ENCODE data around the gene DPYSL4. TPM values are rescaled to one million over a fixed set of nuclear protein-coding genes. Genes with fewer than 3 reads are reported as not detected.

The DPYSL4 gene
- total and polyA plus RNA-seq, 2 of the 4 experiments (the other 2 are of a cell fraction): 8.1 to 30.5 TPM

- Histone ChIP-seq H2AFZ (replicated peaks; ENCODE audit: low read length, poor library complexity) (no peak overlapping the region), H2BK120ac (ENCODE audit: low read depth, low read length) (no peak overlapping the region), H3K4ac (ENCODE audit: low read depth, low read length) (no peak overlapping the region), H3K36me3 (ENCODE audit: control insufficient read depth, insufficient read depth, low read length) (no peaks in the 10 kb centered on the region), H2BK5ac (ENCODE audit: low read depth, low read length, poor library complexity, severe bottlenecking) (no peak overlapping the region), H2AK5ac (ENCODE audit: low read depth, low read length) (no peak overlapping the region), H3K9me1 (ENCODE audit: insufficient read depth, low read length) (no peaks in the 10 kb centered on the region), H3K18ac (ENCODE audit: low read depth, low read length) (no peak overlapping the region), H3K56ac (ENCODE audit: extremely low read depth, insufficient read depth, low read length) (no peak overlapping the region), H3K9ac (ENCODE audit: low read depth, low read length) (no peak overlapping the region), H3K9me3 (ENCODE audit: control insufficient read depth, insufficient read depth, low read length) (no peaks in the 10 kb centered on the region), H3K23ac (ENCODE audit: low read depth, low read length) (no peak overlapping the region), H4K91ac (ENCODE audit: insufficient read depth, low read depth, low read length) (no peak overlapping the region), H2BK15ac (ENCODE audit: low read depth, low read length) (no peak overlapping the region), H3K4me3 (ENCODE audit: insufficient read depth, low read depth, low read length) (no peak overlapping the region), H2AK9ac (replicated peaks; ENCODE audit: low read depth, low read length, poor library complexity) (no peak overlapping the region), H3K27me3 (ENCODE audit: control insufficient read depth, insufficient read depth, low read length) (peaks cover 6% of the 10 kb centered on the region; the same call in 1 of the 2 replicates), H4K20me1 (ENCODE audit: insufficient read depth, low read length) (no peaks in the 10 kb centered on the region; the same call in 1 of the 2 replicates), H3K4me2 (ENCODE audit: low read depth, low read length) (no peak overlapping the region), H4K8ac (ENCODE audit: low read depth in 2 of 2, low read length in 2 of 2) (no peak overlapping the region), H3K79me1 (ENCODE audit: low read depth in 1 of 2, low read length in 2 of 2) (no peaks in the 10 kb centered on the region), H3K14ac (replicated peaks; ENCODE audit: low read depth, low read length) (no peak overlapping the region), H2BK20ac (ENCODE audit: low read depth, low read length) (no peak overlapping the region), H4K5ac (ENCODE audit: low read depth, low read length) (no peak overlapping the region), H3K27ac (ENCODE audit: insufficient read depth, low read length) (no peak overlapping the region), H3K4me1 (ENCODE audit: control insufficient read depth, insufficient read depth, low read length) (no peaks in the 10 kb centered on the region)
- in situ Hi-C loops (cut with MboI; ENCODE audit: low sequenced_read_pairs) (no loop called here), intact Hi-C loops (cut with micrococcal nuclease) (loop anchor here (1.0 kb wide), 1 partner anchor 256 kb away; no protein-coding TSS in a partner anchor), dilution Hi-C loops (cut with HindIII; ENCODE audit: low sequenced_read_pairs, unreplicated experiment) (no loop called here)
- BruUV-seq (replicated peaks): no TSS peak
- WGBS, 2 experiments (ENCODE audit: extremely low coverage in 2 of 2, insufficient read length in 1 of 2): 91% methylated on average over 13 of the region's 32 CpGs; no CpG with 5 or more reads in 1 of the 2 experiments
- no peak for TF ChIP-seq BHLHE40 (IDR thresholded peaks at IDR 0.05; ENCODE audit: low read depth, low read length)
- no peak for TF ChIP-seq ELK1 (IDR thresholded peaks at IDR 0.05; ENCODE audit: borderline replicate concordance, low read depth, low read length)
- TF ChIP-seq RFX5 (IDR thresholded peaks at IDR 0.05; ENCODE audit: low read depth, low read length): no peak
- no peak for TF ChIP-seq CTCF (conservative IDR thresholded peaks at IDR 0.05; ENCODE audit: low read depth, low read length)
- no peak for TF ChIP-seq RCOR1 (IDR thresholded peaks at IDR 0.05; ENCODE audit: insufficient replicate concordance, low read length)
- TF ChIP-seq FOS (IDR thresholded peaks at IDR 0.05; ENCODE audit: low read depth, low read length): no peak
- TF ChIP-seq MAFK (IDR thresholded peaks at IDR 0.05; ENCODE audit: low read depth, low read length): no peak
- no peak for DNase-seq
- ChIA-PET POLR2A (ENCODE audit: unreplicated experiment) (no interaction called here), CTCF (interaction anchor here (0.7 to 1.4 kb wide), 3 partner anchors 10 to 158 kb away, joined by 3 to 5 read pairs (median 3); no protein-coding TSS in a partner anchor)
- ATAC-seq (ENCODE audit: low read depth): no peak
These were observed 45.0 kb upstream of the DPYSL4 start for GRCh38 chr10:132141526-132142395.

Data from IMR-90 (cell line).